Fibroblast of skin of back (primary cell): ENCODE measurements around the gene CCSER1.
"Not testable (repeated sequence)": the region's sequence is repeated elsewhere in the genome, so short reads cannot be mapped to it uniquely, and the experiment has no call there.

ENCODE experiments used
- DNase-seq: peaks from one replicate; pipeline ENCODE4 v3.0.0-alpha.2; 2013

The CCSER1 gene

GRCh38 chr4:90299373-90299772 lies 172.2 kb downstream of the CCSER1 start:
- DNase-seq = no peak

GRCh38 chr4:90306810-90307209 lies 179.6 kb downstream of the CCSER1 start:
- DNase-seq = no peak

- DNase-seq = peak; percentile 37
These were observed 189.9 kb downstream of the CCSER1 start for GRCh38 chr4:90317140-90317539.

GRCh38 chr4:90317785-90318184 lies 190.6 kb downstream of the CCSER1 start:
- DNase-seq = peak; percentile 91

GRCh38 chr4:90318193-90318592 lies 191.0 kb downstream of the CCSER1 start:
- peak; percentile 87 for DNase-seq

GRCh38 chr4:90328558-90328957 lies 201.4 kb downstream of the CCSER1 start:
- peak; percentile 40 for DNase-seq

GRCh38 chr4:90330546-90330945 lies 203.4 kb downstream of the CCSER1 start:
- DNase-seq = no peak

GRCh38 chr4:90345549-90346215 lies 218.5 kb downstream of the CCSER1 start:
- DNase-seq = no peak

GRCh38 chr4:90349636-90350035 lies 222.4 kb downstream of the CCSER1 start:
- no peak for DNase-seq

- peak; percentile 58 for DNase-seq
These were observed 230.0 kb downstream of the CCSER1 start for GRCh38 chr4:90357117-90357710.

- no peak for DNase-seq
These were observed 247.9 kb downstream of the CCSER1 start for GRCh38 chr4:90375081-90375480.

- DNase-seq = no peak
These were observed 266.0 kb downstream of the CCSER1 start for GRCh38 chr4:90393215-90393614.

- DNase-seq = no peak
These were observed 276.6 kb downstream of the CCSER1 start for GRCh38 chr4:90403781-90404180.

- DNase-seq = not testable (repeated sequence)
These were observed 280.7 kb downstream of the CCSER1 start for GRCh38 chr4:90407897-90408296.

GRCh38 chr4:90412786-90413185 lies 285.6 kb downstream of the CCSER1 start:
- not testable (repeated sequence) for DNase-seq

- no peak for DNase-seq
These were observed 287.9 kb downstream of the CCSER1 start for GRCh38 chr4:90415116-90415515.

GRCh38 chr4:90419124-90419711 lies 292.0 kb downstream of the CCSER1 start:
- peak; percentile 47 for DNase-seq

GRCh38 chr4:90421161-90421560 lies 294.0 kb downstream of the CCSER1 start:
- DNase-seq = no peak

GRCh38 chr4:90425893-90426292 lies 298.7 kb downstream of the CCSER1 start:
- peak; percentile 21 for DNase-seq

GRCh38 chr4:90438522-90438921 lies 311.3 kb downstream of the CCSER1 start:
- no peak for DNase-seq

- no peak for DNase-seq
These were observed 314.6 kb downstream of the CCSER1 start for GRCh38 chr4:90441770-90442169.

- no peak for DNase-seq
These were observed 315.4 kb downstream of the CCSER1 start for GRCh38 chr4:90442619-90443018.

- no peak for DNase-seq
These were observed 316.0 kb downstream of the CCSER1 start for GRCh38 chr4:90443231-90443630.

- peak; percentile 26 for DNase-seq
These were observed 317.7 kb downstream of the CCSER1 start for GRCh38 chr4:90444904-90445303.
